HepG2 (cell line): ENCODE results near the gene YAP1. TPM values are rescaled to one million over a fixed set of nuclear protein-coding genes. Genes with fewer than 3 reads are reported as not detected.

Experiments
- ATF4 ChIP-seq, 2 experiments: fragments of 450-650 bp in 1 of 2; sonication (generic) in 1 of 2; formaldehyde crosslinking; IDR thresholded peaks; 2 replicates each; pipeline versions ENCODE4 v1.5.0 to v1.8.0; 2020 to 2022; ENCODE audit warnings: mild to moderate bottlenecking in 1 of 2, missing genetic modification reagents in 1 of 2
- HHEX ChIP-seq: IDR thresholded peaks from 2 replicates; pipeline ENCODE4 v1.6.1; 2016; ENCODE audit warnings: control low read depth
- HOMEZ ChIP-seq: IDR thresholded peaks from 2 replicates; pipeline ENCODE4 v1.6.1; 2016; ENCODE audit warnings: low read depth
- MED1 ChIP-seq: sonication (generic); formaldehyde crosslinking; IDR thresholded peaks from 2 replicates; pipeline ENCODE4 v1.4.0; 2020; ENCODE audit warnings: missing genetic modification reagents
- MEF2D ChIP-seq: sonication (generic); formaldehyde crosslinking; IDR thresholded peaks from 2 replicates; pipeline ENCODE4 v1.5.1; 2020; ENCODE audit warnings: mild to moderate bottlenecking, missing genetic modification reagents
- MNT ChIP-seq: fragments of 450-650 bp; IDR thresholded peaks from 2 replicates; pipeline ENCODE4 v1.6.1; 2016
- SATB2 ChIP-seq: sonication (generic); formaldehyde crosslinking; IDR thresholded peaks from 2 replicates; pipeline ENCODE4 v1.5.0; 2020; ENCODE audit warnings: missing genetic modification reagents
- SKI ChIP-seq: fragments of 450-650 bp; IDR thresholded peaks from one replicate; pipeline ENCODE4 v1.6.1; 2018; ENCODE audit warnings: mild to moderate bottlenecking; ENCODE audit not compliant: partially characterized antibody
- TFDP1 ChIP-seq: IDR thresholded peaks from 2 replicates; pipeline ENCODE4 v1.6.1; 2016; ENCODE audit warnings: missing compliant biosample characterization, missing genetic modification reagents, borderline replicate concordance
- TOE1 ChIP-seq: sonication (generic); formaldehyde crosslinking; IDR thresholded peaks from 2 replicates; pipeline ENCODE4 v1.4.0; 2020; ENCODE audit warnings: mild to moderate bottlenecking, missing genetic modification reagents
- ZNF136 ChIP-seq: sonication (generic); formaldehyde crosslinking; IDR thresholded peaks from 2 replicates; pipeline ENCODE4 v1.8.1; 2022; ENCODE audit warnings: low read depth, mild to moderate bottlenecking, moderate library complexity, missing genetic modification reagents
- ZNF160 ChIP-seq: sonication (generic); formaldehyde crosslinking; IDR thresholded peaks from 2 replicates; pipeline ENCODE4 v1.8.0; 2022; ENCODE audit warnings: mild to moderate bottlenecking, inconsistent platforms, missing genetic modification reagents
- ZNF333 ChIP-seq: sonication (generic); formaldehyde crosslinking; IDR thresholded peaks from 2 replicates; pipeline ENCODE4 v1.4.0; 2020; ENCODE audit warnings: mild to moderate bottlenecking, missing genetic modification reagents, borderline replicate concordance
- ZNF737 ChIP-seq: sonication (generic); formaldehyde crosslinking; IDR thresholded peaks from 2 replicates; pipeline ENCODE4 v1.5.0; 2020; ENCODE audit warnings: missing genetic modification reagents, mild to moderate bottlenecking, borderline replicate concordance
- polyA plus RNA-seq, 8 experiments: library from polyadenylated mRNA; depleted of rRNA in 3 of 8; stranded (reverse) in 7 of 8; unstranded in 1 of 8; fragments of >200 nt; fragmentation: Illumina TruSeq in 4 of 8; extraction: Trizol in 4 of 8; gene quantifications; 2 replicates each; pipeline versions ENCODE4 v1.2.1 to v1.2.3, GENCODE V29; 2011 to 2016; ENCODE audit warnings: low read depth in 4 of 8, missing spikeins in 1 of 8, mixed read lengths in 1 of 8; ENCODE audit not compliant: insufficient read depth in 1 of 8
- total RNA-seq, 5 experiments: library from RNA; depleted of rRNA; stranded (reverse); fragments of >200 nt; fragmentation: Illumina TruSeq; extraction: Trizol; gene quantifications; 2 replicates each; pipeline ENCODE4 v1.2.3, GENCODE V29; 2016; ENCODE audit warnings: low read depth in 1 of 5

YAP1 gene
- total and polyA plus RNA-seq, 2 of the 13 experiments (the other 11 are each of a cell fraction or from before 2014, with no cell fraction given): 59.5 to 91.0 TPM

- TF ChIP-seq MNT: no peak
- peak; percentile 42; the same call in 1 of the 2 replicates for TF ChIP-seq HHEX (CRISPR knock-in tag)
- no peak for TF ChIP-seq ZNF136 (CRISPR knock-in tag)
- TF ChIP-seq ZNF160 (CRISPR knock-in tag): peak; percentile 95
- TF ChIP-seq TFDP1 (CRISPR knock-in tag): peak; percentile 36; the same call in 1 of the 2 replicates
- TF ChIP-seq SKI: peak; percentile 61
- no peak for TF ChIP-seq ZNF333
- 0 out of 2 replicates have a peak, but pooled peaks have one; percentile 68 for TF ChIP-seq TOE1 (CRISPR knock-in tag)
- TF ChIP-seq ATF4 (CRISPR knock-in tag; IDR thresholded peaks at IDR 0.05): peak in 1 of 2 experiments; percentile 54; a peak in 2 of 4 replicates
- 0 out of 2 replicates have a peak, but pooled peaks have one; percentile 12 for TF ChIP-seq SATB2 (CRISPR knock-in tag)
- TF ChIP-seq HOMEZ (CRISPR knock-in tag): peak; percentile 95
- TF ChIP-seq MEF2D (CRISPR knock-in tag): peak; percentile 90
- TF ChIP-seq ZNF737 (CRISPR knock-in tag): no peak
- peak; percentile 91 for TF ChIP-seq MED1 (CRISPR knock-in tag)
These were observed 82.3 kb downstream of the YAP1 start (continued) for GRCh38 chr11:102192349-102193066.
